IPS-18a (cell line): Measurements from ENCODE around the gene FXYD2.
"Not testable (repeated sequence)": the region's sequence is repeated elsewhere in the genome, so short reads cannot be mapped to it uniquely, and the experiment has no call there.

Source experiments
- H3K27ac ChIP-seq: one replicate; pipeline ENCODE4 v1.5.1; 2013; ENCODE audit warnings: low read length
- H3K27me3 ChIP-seq: one replicate; pipeline ENCODE4 v1.6.1; 2013; ENCODE audit warnings: mild to moderate bottlenecking, low read length; ENCODE audit not compliant: control insufficient read depth, insufficient read depth
- H3K36me3 ChIP-seq: one replicate; pipeline ENCODE4 v1.6.1; 2013; ENCODE audit warnings: low read depth, low read length; ENCODE audit not compliant: control insufficient read depth
- H3K4me1 ChIP-seq: one replicate; pipeline ENCODE4 v1.6.1; 2013; ENCODE audit warnings: low read depth, low read length; ENCODE audit not compliant: control insufficient read depth
- H3K4me3 ChIP-seq: one replicate; pipeline ENCODE4 v1.5.1; 2013; ENCODE audit warnings: low read length
- H3K9ac ChIP-seq: one replicate; pipeline ENCODE4 v1.6.1; 2013; ENCODE audit warnings: mild to moderate bottlenecking, low read length, moderate library complexity
- H3K9me3 ChIP-seq: one replicate; pipeline ENCODE4 v1.6.1; 2013; ENCODE audit warnings: low read depth, low read length; ENCODE audit not compliant: control insufficient read depth

FXYD2 gene

GRCh38 chr11:117815262-117815803, 9.2 kb downstream of the FXYD2 start:
- Histone ChIP-seq H3K9ac (no peak overlapping the region), H3K27me3 (peaks cover 4% of the 10 kb centered on the region), H3K4me3 (no peak overlapping the region), H3K4me1 (peaks cover 35% of the 10 kb centered on the region), H3K27ac (no peak overlapping the region), H3K9me3 (no peaks in the 10 kb centered on the region), H3K36me3 (no peaks in the 10 kb centered on the region)

- Histone ChIP-seq H3K4me1 (peaks cover 30% of the 10 kb centered on the region), H3K9ac (no peak overlapping the region)
These were observed 9.7 kb downstream of the FXYD2 start for GRCh38 chr11:117814766-117815261.

GRCh38 chr11:117814204-117814765, 10.3 kb downstream of the FXYD2 start:
- Histone ChIP-seq H3K4me3 (no peak overlapping the region), H3K36me3 (no peaks in the 10 kb centered on the region), H3K27ac (no peak overlapping the region), H3K4me1 (peaks cover 29% of the 10 kb centered on the region), H3K9me3 (no peaks in the 10 kb centered on the region), H3K27me3 (peaks cover 4% of the 10 kb centered on the region), H3K9ac (no peak overlapping the region)

More at GRCh38 chr11:117814766-117815261, 9.7 kb downstream of the FXYD2 start:
- H3K4me3 ChIP-seq: no peak overlapping the region
- peaks cover 4% of the 10 kb centered on the region for H3K27me3 ChIP-seq
- no peak overlapping the region for H3K27ac ChIP-seq
- H3K36me3 ChIP-seq: no peaks in the 10 kb centered on the region
- no peaks in the 10 kb centered on the region for H3K9me3 ChIP-seq

- H3K27ac ChIP-seq, H3K27me3 ChIP-seq, H3K36me3 ChIP-seq, H3K4me3 ChIP-seq, H3K9ac ChIP-seq, H3K9me3 ChIP-seq: not testable (repeated sequence)
- peaks cover 11% of the 10 kb centered on the region for H3K4me1 ChIP-seq
These were observed 14.5 kb downstream of the FXYD2 start for GRCh38 chr11:117810056-117810451.

GRCh38 chr11:117809236-117810055, 15.1 kb downstream of the FXYD2 start:
- H3K27me3 ChIP-seq: no peaks in the 10 kb centered on the region
- H3K4me3 ChIP-seq: no peak overlapping the region
- no peak overlapping the region for H3K9ac ChIP-seq
- peaks cover 5% of the 10 kb centered on the region for H3K4me1 ChIP-seq
- H3K9me3 ChIP-seq: no peaks in the 10 kb centered on the region
- no peak overlapping the region for H3K27ac ChIP-seq
- H3K36me3 ChIP-seq: no peaks in the 10 kb centered on the region

- Histone ChIP-seq H3K9ac (no peak overlapping the region), H3K9me3 (no peaks in the 10 kb centered on the region), H3K4me1 (no peaks in the 10 kb centered on the region), H3K36me3 (no peaks in the 10 kb centered on the region), H3K27me3 (no peaks in the 10 kb centered on the region), H3K4me3 (no peak overlapping the region), H3K27ac (no peak overlapping the region)
These were observed 15.8 kb downstream of the FXYD2 start for GRCh38 chr11:117808784-117809183.

GRCh38 chr11:117807482-117808327, 16.8 kb downstream of the FXYD2 start:
- H3K27me3 ChIP-seq: no peaks in the 10 kb centered on the region
- no peaks in the 10 kb centered on the region for H3K4me1 ChIP-seq
- no peak overlapping the region for H3K27ac ChIP-seq
- H3K9ac ChIP-seq: no peak overlapping the region
- no peaks in the 10 kb centered on the region for H3K9me3 ChIP-seq
- no peaks in the 10 kb centered on the region for H3K36me3 ChIP-seq
- H3K4me3 ChIP-seq: no peak overlapping the region

- H3K4me3 ChIP-seq: no peak overlapping the region
- no peak overlapping the region for H3K9ac ChIP-seq
- H3K27ac ChIP-seq: no peak overlapping the region
- H3K4me1 ChIP-seq: no peaks in the 10 kb centered on the region
- no peaks in the 10 kb centered on the region for H3K9me3 ChIP-seq
- no peaks in the 10 kb centered on the region for H3K27me3 ChIP-seq
- no peaks in the 10 kb centered on the region for H3K36me3 ChIP-seq
These were observed 17.7 kb downstream of the FXYD2 start for GRCh38 chr11:117806846-117807245.

GRCh38 chr11:117805045-117805444, 19.5 kb downstream of the FXYD2 start:
- Histone ChIP-seq H3K27ac (no peak overlapping the region), H3K4me1 (no peaks in the 10 kb centered on the region), H3K9me3 (no peaks in the 10 kb centered on the region), H3K9ac (no peak overlapping the region), H3K36me3 (no peaks in the 10 kb centered on the region), H3K27me3 (no peaks in the 10 kb centered on the region), H3K4me3 (no peak overlapping the region)

- H3K4me3 ChIP-seq: no peak overlapping the region
- peaks cover 10% of the 10 kb centered on the region for H3K27me3 ChIP-seq
- H3K4me1 ChIP-seq: no peaks in the 10 kb centered on the region
- no peaks in the 10 kb centered on the region for H3K9me3 ChIP-seq
- no peak overlapping the region for H3K27ac ChIP-seq
- no peak overlapping the region for H3K9ac ChIP-seq
- no peaks in the 10 kb centered on the region for H3K36me3 ChIP-seq
These were observed 20.6 kb downstream of the FXYD2 start for GRCh38 chr11:117803896-117804295.

- peaks cover 53% of the 10 kb centered on the region for H3K27me3 ChIP-seq
- H3K36me3 ChIP-seq: no peaks in the 10 kb centered on the region
- H3K27ac ChIP-seq: no peak overlapping the region
- H3K9me3 ChIP-seq: no peaks in the 10 kb centered on the region
- H3K9ac ChIP-seq: no peak overlapping the region
- H3K4me1 ChIP-seq: peaks cover 5% of the 10 kb centered on the region
- H3K4me3 ChIP-seq: no peak overlapping the region
These were observed 24.9 kb downstream of the FXYD2 start for GRCh38 chr11:117799634-117800033.
